Lower leg skin (tissue), 3 donors: ENCODE data around the gene SPATA32.

Experiments used
- POLR2A ChIP-seq, 2 donors: fragments of 450-650 bp; IDR thresholded peaks; one replicate each; pipeline ENCODE4 v1.6.1; 2016 to 2017; ENCODE audit warnings: antibody characterized with exemption in 2 of 2, mild to moderate bottlenecking in 1 of 2, moderate library complexity in 1 of 2
- TF ChIP-seq, protein P1 (sequence below), 3 donors: fragments of 450-650 bp; IDR thresholded peaks; one replicate each; pipeline ENCODE4 v1.5.1; 2016; ENCODE audit warnings: antibody characterized with exemption in 3 of 3, mild to moderate bottlenecking in 3 of 3, moderate library complexity in 2 of 3

DNA sequence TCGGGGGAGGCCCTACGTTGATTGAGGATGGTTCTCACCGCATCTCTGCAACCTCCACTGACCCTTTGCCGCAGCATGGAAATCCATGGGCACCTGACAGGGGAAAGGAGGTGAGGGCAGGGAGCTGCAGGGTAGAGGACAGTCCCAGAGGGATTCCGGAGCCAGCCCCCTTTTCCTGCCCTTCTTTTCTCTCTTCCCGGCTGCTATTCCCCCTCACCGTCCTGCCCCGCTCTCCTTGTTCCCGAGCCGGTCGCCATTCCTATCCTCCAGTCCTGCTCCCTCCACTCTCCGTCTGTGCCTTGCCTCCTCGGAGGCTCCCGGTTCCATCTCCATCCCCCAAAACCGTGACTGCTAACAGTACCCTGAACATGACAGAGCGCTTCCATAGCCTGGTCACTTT, 4.8 kb downstream of the SPATA32 start:
- TF ChIP-seq, protein P1, sequence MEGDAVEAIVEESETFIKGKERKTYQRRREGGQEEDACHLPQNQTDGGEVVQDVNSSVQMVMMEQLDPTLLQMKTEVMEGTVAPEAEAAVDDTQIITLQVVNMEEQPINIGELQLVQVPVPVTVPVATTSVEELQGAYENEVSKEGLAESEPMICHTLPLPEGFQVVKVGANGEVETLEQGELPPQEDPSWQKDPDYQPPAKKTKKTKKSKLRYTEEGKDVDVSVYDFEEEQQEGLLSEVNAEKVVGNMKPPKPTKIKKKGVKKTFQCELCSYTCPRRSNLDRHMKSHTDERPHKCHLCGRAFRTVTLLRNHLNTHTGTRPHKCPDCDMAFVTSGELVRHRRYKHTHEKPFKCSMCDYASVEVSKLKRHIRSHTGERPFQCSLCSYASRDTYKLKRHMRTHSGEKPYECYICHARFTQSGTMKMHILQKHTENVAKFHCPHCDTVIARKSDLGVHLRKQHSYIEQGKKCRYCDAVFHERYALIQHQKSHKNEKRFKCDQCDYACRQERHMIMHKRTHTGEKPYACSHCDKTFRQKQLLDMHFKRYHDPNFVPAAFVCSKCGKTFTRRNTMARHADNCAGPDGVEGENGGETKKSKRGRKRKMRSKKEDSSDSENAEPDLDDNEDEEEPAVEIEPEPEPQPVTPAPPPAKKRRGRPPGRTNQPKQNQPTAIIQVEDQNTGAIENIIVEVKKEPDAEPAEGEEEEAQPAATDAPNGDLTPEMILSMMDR (IDR thresholded peaks at IDR 0.05), result no peak
- TF ChIP-seq POLR2A (IDR thresholded peaks at IDR 0.05), result no peak
